ENCODE results near the gene ARPP19. TPM values are rescaled to one million over a fixed set of nuclear protein-coding genes. Genes with fewer than 3 reads are reported as not detected.
A peak's percentile ranks its signal among the peaks of the same experiment; 100 is the strongest.

Gene ARPP19
- total RNA-seq, 1 donor from 2014 or later, result 213 TPM

DNA sequence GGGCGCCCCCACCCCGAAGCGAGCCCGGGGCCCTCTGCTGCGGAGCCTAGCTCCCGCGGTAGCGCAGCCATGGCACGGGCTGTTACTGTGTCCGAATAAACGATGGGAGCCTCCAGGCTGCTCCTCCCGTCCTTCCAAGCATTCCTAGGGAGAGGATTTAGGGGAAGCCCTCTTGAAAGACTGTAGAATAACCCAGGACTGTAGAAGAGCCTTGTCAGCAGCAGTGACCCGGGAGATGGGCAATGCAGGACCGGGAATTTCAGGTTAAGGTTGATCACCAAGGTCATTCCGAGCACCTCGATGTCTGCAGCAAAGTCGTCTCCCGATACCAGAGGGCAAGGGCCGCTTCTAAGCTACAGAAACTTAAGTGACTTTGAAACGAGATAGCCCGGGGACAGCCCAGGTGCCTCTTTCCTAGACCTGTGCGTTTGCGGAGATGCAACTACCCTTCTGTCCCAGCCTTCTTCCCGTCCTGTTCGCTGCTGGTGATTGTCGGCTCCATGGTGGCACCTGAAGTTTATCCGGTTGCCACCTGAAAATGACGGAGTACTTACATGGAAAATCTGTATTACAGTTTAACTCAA lies 39.4 kb downstream of the ARPP19 start:
- DNase-seq (ENCODE audit: low read depth, low spot score), result peak; percentile 14
- peaks cover 51% of the 10 kb centered on the region for H3K27me3 Mint-ChIP-seq (ENCODE audit: low read depth)
- H3K4me1 Mint-ChIP-seq, result peaks cover 22% of the 10 kb centered on the region

GRCh38 chr15:52528564-52529340 lies 40.1 kb downstream of the ARPP19 start, which contains the start of gene MYO5A:
Gene MYO5A (minus strand): TSS chr15:52528880. CDS start chr15:52528806, 74 bp downstream.
- peaks cover 22% of the 10 kb centered on the region for H3K4me1 Mint-ChIP-seq
- TF ChIP-seq, protein P1, sequence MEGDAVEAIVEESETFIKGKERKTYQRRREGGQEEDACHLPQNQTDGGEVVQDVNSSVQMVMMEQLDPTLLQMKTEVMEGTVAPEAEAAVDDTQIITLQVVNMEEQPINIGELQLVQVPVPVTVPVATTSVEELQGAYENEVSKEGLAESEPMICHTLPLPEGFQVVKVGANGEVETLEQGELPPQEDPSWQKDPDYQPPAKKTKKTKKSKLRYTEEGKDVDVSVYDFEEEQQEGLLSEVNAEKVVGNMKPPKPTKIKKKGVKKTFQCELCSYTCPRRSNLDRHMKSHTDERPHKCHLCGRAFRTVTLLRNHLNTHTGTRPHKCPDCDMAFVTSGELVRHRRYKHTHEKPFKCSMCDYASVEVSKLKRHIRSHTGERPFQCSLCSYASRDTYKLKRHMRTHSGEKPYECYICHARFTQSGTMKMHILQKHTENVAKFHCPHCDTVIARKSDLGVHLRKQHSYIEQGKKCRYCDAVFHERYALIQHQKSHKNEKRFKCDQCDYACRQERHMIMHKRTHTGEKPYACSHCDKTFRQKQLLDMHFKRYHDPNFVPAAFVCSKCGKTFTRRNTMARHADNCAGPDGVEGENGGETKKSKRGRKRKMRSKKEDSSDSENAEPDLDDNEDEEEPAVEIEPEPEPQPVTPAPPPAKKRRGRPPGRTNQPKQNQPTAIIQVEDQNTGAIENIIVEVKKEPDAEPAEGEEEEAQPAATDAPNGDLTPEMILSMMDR (conservative IDR thresholded peaks at IDR 0.05), result peak; percentile 37
- H3K27me3 Mint-ChIP-seq (ENCODE audit: low read depth), result peaks cover 49% of the 10 kb centered on the region

More for the DNA sequence above, 39.4 kb downstream of the ARPP19 start:
- Mint-ChIP-seq H3K4me3 (peak overlapping the region; percentile 84), H3K36me3 (ENCODE audit: low read depth) (no peaks in the 10 kb centered on the region), H3K9me3 (no peaks in the 10 kb centered on the region), H3K27ac (ENCODE audit: unreplicated experiment) (peak overlapping the region; percentile 47)
- TF ChIP-seq, protein P1 (conservative IDR thresholded peaks at IDR 0.05), result no peak

DNA sequence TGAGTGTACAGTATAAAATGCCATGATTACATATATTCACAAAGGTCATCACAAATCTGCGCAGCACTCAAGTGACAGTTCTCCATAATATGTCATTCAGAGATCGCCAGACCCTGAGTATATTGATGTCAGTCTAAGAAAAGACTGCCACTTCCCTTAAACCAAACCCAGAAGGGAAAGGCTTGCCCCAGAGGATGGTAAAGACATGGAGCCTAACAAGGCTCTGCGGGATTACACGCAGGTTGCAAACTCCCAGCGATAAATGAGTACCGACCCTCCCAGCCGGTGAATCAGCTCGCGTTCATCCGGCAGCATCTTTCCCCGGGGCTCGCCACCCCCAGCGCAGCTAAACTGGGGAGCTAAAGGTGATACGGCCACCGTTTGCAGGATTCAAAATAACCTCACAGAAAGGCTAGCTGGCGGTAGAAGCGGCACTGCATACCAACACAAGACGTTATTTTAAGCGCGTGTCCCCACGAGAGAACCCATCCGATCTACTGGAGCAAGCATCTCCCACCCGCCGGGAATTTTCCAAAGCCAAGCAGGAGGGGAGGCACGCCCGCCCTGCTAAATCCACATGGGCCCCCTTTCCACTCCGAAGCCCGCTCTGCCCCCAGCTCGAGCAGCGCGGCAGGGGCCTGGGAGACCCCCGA lies 40.8 kb downstream of the ARPP19 start:
- no peak for DNase-seq (ENCODE audit: low read depth, low spot score)
- H3K4me3 Mint-ChIP-seq, result peak overlapping the region; percentile 99
- TF ChIP-seq, protein P1 (conservative IDR thresholded peaks at IDR 0.05), result no peak
- peaks cover 45% of the 10 kb centered on the region for H3K27me3 Mint-ChIP-seq (ENCODE audit: low read depth)
- peak overlapping the region; percentile 69 for H3K27ac Mint-ChIP-seq (ENCODE audit: unreplicated experiment)
- H3K36me3 Mint-ChIP-seq (ENCODE audit: low read depth), result no peaks in the 10 kb centered on the region
- H3K9me3 Mint-ChIP-seq, result no peaks in the 10 kb centered on the region
- H3K4me1 Mint-ChIP-seq, result peaks cover 27% of the 10 kb centered on the region

More at GRCh38 chr15:52528564-52529340, 40.1 kb downstream of the ARPP19 start, which contains the start of gene MYO5A:
- Mint-ChIP-seq H3K9me3 (no peaks in the 10 kb centered on the region), H3K27ac (ENCODE audit: unreplicated experiment) (peak within 1 kb of the TSS; percentile 69), H3K36me3 (ENCODE audit: low read depth) (no peaks in the 10 kb centered on the region), H3K4me3 (peak within 1 kb of the TSS; percentile 99)
- peak; percentile 68 for DNase-seq (ENCODE audit: low read depth, low spot score)

GRCh38 chr15:52527196-52527910 lies 41.5 kb downstream of the ARPP19 start:
- no peak for DNase-seq (ENCODE audit: low read depth, low spot score)
- peaks cover 41% of the 10 kb centered on the region for H3K27me3 Mint-ChIP-seq (ENCODE audit: low read depth)
- no peaks in the 10 kb centered on the region for H3K9me3 Mint-ChIP-seq
- H3K4me3 Mint-ChIP-seq, result peak overlapping the region; percentile 99
- no peak overlapping the region for H3K27ac Mint-ChIP-seq (ENCODE audit: unreplicated experiment)
- TF ChIP-seq, protein P1 (conservative IDR thresholded peaks at IDR 0.05), result no peak
- no peaks in the 10 kb centered on the region for H3K36me3 Mint-ChIP-seq (ENCODE audit: low read depth)
- peaks cover 33% of the 10 kb centered on the region for H3K4me1 Mint-ChIP-seq
